ENCODE data around the gene LAMB3.

Gene LAMB3

GRCh38 chr1:209652873-209653401 lies 712 bp upstream of the LAMB3 start:
- Mint-ChIP-seq H3K27me3 (peaks cover 2% of the 10 kb centered on the region), H3K4me1 (peaks cover 4% of the 10 kb centered on the region), H3K4me3 (no peak overlapping the region), H3K36me3 (no peaks in the 10 kb centered on the region), H3K9me3 (no peaks in the 10 kb centered on the region), H3K27ac (no peak overlapping the region)
- DNase-seq (ENCODE audit: low spot score in 2 of 2), result no peak
- no peak for ATAC-seq (ENCODE audit: low read depth)

GRCh38 chr1:209651138-209651587 lies 1.1 kb downstream of the LAMB3 start:
- no peaks in the 10 kb centered on the region for H3K4me1 Mint-ChIP-seq
- no peak overlapping the region for H3K27ac Mint-ChIP-seq
- ATAC-seq (ENCODE audit: low read depth) (no peak), DNase-seq (ENCODE audit: low spot score in 2 of 2) (no peak)
- no peaks in the 10 kb centered on the region for H3K9me3 Mint-ChIP-seq
- H3K36me3 Mint-ChIP-seq, result no peaks in the 10 kb centered on the region
- no peak overlapping the region for H3K4me3 Mint-ChIP-seq
- no peaks in the 10 kb centered on the region for H3K27me3 Mint-ChIP-seq

GRCh38 chr1:209650454-209650853 lies 1.8 kb downstream of the LAMB3 start:
- DNase-seq (ENCODE audit: low spot score in 2 of 2) (no peak), ATAC-seq (ENCODE audit: low read depth) (no peak)
- H3K36me3 Mint-ChIP-seq, result no peaks in the 10 kb centered on the region
- no peak overlapping the region for H3K4me3 Mint-ChIP-seq
- H3K27ac Mint-ChIP-seq, result no peak overlapping the region
- no peaks in the 10 kb centered on the region for H3K4me1 Mint-ChIP-seq
- no peaks in the 10 kb centered on the region for H3K9me3 Mint-ChIP-seq
- H3K27me3 Mint-ChIP-seq, result peaks cover 2% of the 10 kb centered on the region

- ATAC-seq (ENCODE audit: low read depth) (no peak), DNase-seq (ENCODE audit: low spot score in 2 of 2) (no peak)
- Mint-ChIP-seq H3K27ac (no peak overlapping the region), H3K4me3 (no peak overlapping the region), H3K9me3 (no peaks in the 10 kb centered on the region), H3K27me3 (peaks cover 2% of the 10 kb centered on the region), H3K36me3 (no peaks in the 10 kb centered on the region), H3K4me1 (no peaks in the 10 kb centered on the region)
Observed at GRCh38 chr1:209648931-209649776, 3.1 kb downstream of the LAMB3 start.

GRCh38 chr1:209648346-209648745 lies 3.9 kb downstream of the LAMB3 start:
- no peaks in the 10 kb centered on the region for H3K9me3 Mint-ChIP-seq
- H3K4me1 Mint-ChIP-seq, result no peaks in the 10 kb centered on the region
- no peak for ATAC-seq (ENCODE audit: low read depth)

GRCh38 chr1:209647156-209647555 lies 5.1 kb downstream of the LAMB3 start:
- H3K9me3 Mint-ChIP-seq, result no peaks in the 10 kb centered on the region
- no peak overlapping the region for H3K27ac Mint-ChIP-seq
- no peaks in the 10 kb centered on the region for H3K4me1 Mint-ChIP-seq
- no peak overlapping the region for H3K4me3 Mint-ChIP-seq
- peaks cover 2% of the 10 kb centered on the region for H3K27me3 Mint-ChIP-seq
- H3K36me3 Mint-ChIP-seq, result no peaks in the 10 kb centered on the region
- no peak for DNase-seq (ENCODE audit: low spot score in 2 of 2)
- ATAC-seq (ENCODE audit: low read depth), result no peak

More at GRCh38 chr1:209648346-209648745, 3.9 kb downstream of the LAMB3 start:
- H3K27ac Mint-ChIP-seq, result no peak overlapping the region
- DNase-seq (ENCODE audit: low spot score in 2 of 2), result no peak
- no peaks in the 10 kb centered on the region for H3K36me3 Mint-ChIP-seq
- H3K4me3 Mint-ChIP-seq, result no peak overlapping the region
- H3K27me3 Mint-ChIP-seq, result peaks cover 2% of the 10 kb centered on the region

- Mint-ChIP-seq H3K36me3 (no peaks in the 10 kb centered on the region), H3K27ac (no peak overlapping the region), H3K4me1 (no peaks in the 10 kb centered on the region), H3K27me3 (peaks cover 2% of the 10 kb centered on the region), H3K4me3 (no peak overlapping the region), H3K9me3 (no peaks in the 10 kb centered on the region)
- DNase-seq (ENCODE audit: low spot score in 2 of 2) (no peak), ATAC-seq (ENCODE audit: low read depth) (no peak)
Observed at GRCh38 chr1:209646558-209646957, 5.7 kb downstream of the LAMB3 start.

GRCh38 chr1:209645574-209646452 lies 6.4 kb downstream of the LAMB3 start:
- H3K36me3 Mint-ChIP-seq, result no peaks in the 10 kb centered on the region
- H3K4me3 Mint-ChIP-seq, result no peak overlapping the region
- no peaks in the 10 kb centered on the region for H3K4me1 Mint-ChIP-seq
- no peak for ATAC-seq (ENCODE audit: low read depth)
- no peak for DNase-seq (ENCODE audit: low spot score in 2 of 2)
- no peaks in the 10 kb centered on the region for H3K9me3 Mint-ChIP-seq
- H3K27me3 Mint-ChIP-seq, result peaks cover 2% of the 10 kb centered on the region
- H3K27ac Mint-ChIP-seq, result no peak overlapping the region

- Mint-ChIP-seq H3K27ac (no peak overlapping the region), H3K9me3 (no peaks in the 10 kb centered on the region), H3K4me3 (no peak overlapping the region), H3K4me1 (no peaks in the 10 kb centered on the region), H3K36me3 (no peaks in the 10 kb centered on the region), H3K27me3 (peaks cover 2% of the 10 kb centered on the region)
- DNase-seq (ENCODE audit: low spot score in 2 of 2) (no peak), ATAC-seq (ENCODE audit: low read depth) (no peak)
Observed at GRCh38 chr1:209643285-209644020, 8.8 kb downstream of the LAMB3 start.

GRCh38 chr1:209642816-209643215 lies 9.4 kb downstream of the LAMB3 start:
- H3K4me3 Mint-ChIP-seq, result no peak overlapping the region
- H3K36me3 Mint-ChIP-seq, result no peaks in the 10 kb centered on the region
- ATAC-seq (ENCODE audit: low read depth) (no peak), DNase-seq (ENCODE audit: low spot score in 2 of 2) (no peak)
- no peak overlapping the region for H3K27ac Mint-ChIP-seq
- H3K9me3 Mint-ChIP-seq, result no peaks in the 10 kb centered on the region
- no peaks in the 10 kb centered on the region for H3K4me1 Mint-ChIP-seq
- peaks cover 4% of the 10 kb centered on the region for H3K27me3 Mint-ChIP-seq

- Mint-ChIP-seq H3K4me3 (no peak overlapping the region), H3K4me1 (no peaks in the 10 kb centered on the region), H3K27me3 (peaks cover 4% of the 10 kb centered on the region), H3K36me3 (no peaks in the 10 kb centered on the region), H3K27ac (no peak overlapping the region), H3K9me3 (no peaks in the 10 kb centered on the region)
- ATAC-seq (ENCODE audit: low read depth), result no peak
- DNase-seq (ENCODE audit: low spot score in 2 of 2), result no peak
Observed at GRCh38 chr1:209641832-209642172, 10.4 kb downstream of the LAMB3 start.

GRCh38 chr1:209635850-209636249 lies 16.4 kb downstream of the LAMB3 start:
- ATAC-seq (ENCODE audit: low read depth) (no peak), DNase-seq (ENCODE audit: low spot score in 2 of 2) (no peak)
- no peak overlapping the region for H3K27ac Mint-ChIP-seq
- H3K4me1 Mint-ChIP-seq, result peaks cover 6% of the 10 kb centered on the region
- H3K36me3 Mint-ChIP-seq, result no peaks in the 10 kb centered on the region
- H3K9me3 Mint-ChIP-seq, result no peaks in the 10 kb centered on the region
- peaks cover 2% of the 10 kb centered on the region for H3K27me3 Mint-ChIP-seq
- no peak overlapping the region for H3K4me3 Mint-ChIP-seq

GRCh38 chr1:209634005-209634737 lies 18.1 kb downstream of the LAMB3 start:
- DNase-seq (ENCODE audit: low spot score in 2 of 2), result no peak
- Mint-ChIP-seq H3K9me3 (no peaks in the 10 kb centered on the region), H3K27me3 (peaks cover 2% of the 10 kb centered on the region), H3K4me3 (no peak overlapping the region), H3K36me3 (no peaks in the 10 kb centered on the region), H3K27ac (no peak overlapping the region), H3K4me1 (peaks cover 6% of the 10 kb centered on the region)
- no peak for ATAC-seq (ENCODE audit: low read depth)

Data from memory B cell (primary cell).